Testis (tissue), 2 donors: ENCODE results near the gene GRID1.

Experiments used
- CTCF ChIP-seq, 3 experiments: fragments of 450-650 bp in 2 of 3; fragments of 200-600 bp in 1 of 3; sonication (generic) in 1 of 3; IDR thresholded peaks; one replicate each; pipeline ENCODE4 v1.5.1; 2016 to 2019; ENCODE audit warnings: antibody characterized with exemption in 3 of 3, mild to moderate bottlenecking in 2 of 3, moderate library complexity in 1 of 3
- POLR2A ChIP-seq: fragments of 450-650 bp; IDR thresholded peaks from one replicate; pipeline ENCODE4 v1.6.1; 2017; ENCODE audit warnings: antibody characterized with exemption, mild to moderate bottlenecking, moderate library complexity

- TF ChIP-seq POLR2A (no peak), CTCF (IDR thresholded peaks at IDR 0.05) (no peak)
These were observed 647.2 kb downstream of the GRID1 start for GRCh38 chr10:85719408-85719807.
